ENCODE data around the gene UPF3A. TPM values are rescaled to one million over a fixed set of nuclear protein-coding genes. Genes with fewer than 3 reads are reported as not detected.

The UPF3A gene
- total RNA-seq, 3 donors from 2014 or later (not counting 1 experiment from before 2014, with no cell fraction given): 37.8 to 66.5 (median 44.7) TPM

- Mint-ChIP-seq H3K36me3 (peaks cover 14% of the 10 kb centered on the region), H3K9me3 (no peaks in the 10 kb centered on the region), H3K27me3 (ENCODE audit: low read depth in 2 of 2) (no peaks in the 10 kb centered on the region), H3K27ac (no peak overlapping the region), H3K4me3 (no peak overlapping the region), H3K4me1 (peaks cover 9 to 10% of the 10 kb centered on the region in 2 donors)
- no peak for DNase-seq
- Histone ChIP-seq H3K27me3 (ENCODE audit: control insufficient read depth, insufficient read depth, low read length) (no peaks in the 10 kb centered on the region), H3K9me3 (ENCODE audit: control insufficient read depth, insufficient read depth, low read length) (no peaks in the 10 kb centered on the region), H3K4me3 (ENCODE audit: low read length) (no peak overlapping the region), H3K36me3 (ENCODE audit: control insufficient read depth, insufficient read depth, low read length) (peaks cover 44% of the 10 kb centered on the region), H3K27ac (ENCODE audit: low read length) (no peak overlapping the region), H3K4me1 (ENCODE audit: control insufficient read depth, insufficient read depth, low read length) (no peaks in the 10 kb centered on the region)
- ATAC-seq: no peak
- intact Hi-C loops (cut with micrococcal nuclease): no loop called here
- WGBS (ENCODE audit: insufficient coverage): 96% methylated on average over 5 of the region's 5 CpGs
- TF ChIP-seq, protein P1, sequence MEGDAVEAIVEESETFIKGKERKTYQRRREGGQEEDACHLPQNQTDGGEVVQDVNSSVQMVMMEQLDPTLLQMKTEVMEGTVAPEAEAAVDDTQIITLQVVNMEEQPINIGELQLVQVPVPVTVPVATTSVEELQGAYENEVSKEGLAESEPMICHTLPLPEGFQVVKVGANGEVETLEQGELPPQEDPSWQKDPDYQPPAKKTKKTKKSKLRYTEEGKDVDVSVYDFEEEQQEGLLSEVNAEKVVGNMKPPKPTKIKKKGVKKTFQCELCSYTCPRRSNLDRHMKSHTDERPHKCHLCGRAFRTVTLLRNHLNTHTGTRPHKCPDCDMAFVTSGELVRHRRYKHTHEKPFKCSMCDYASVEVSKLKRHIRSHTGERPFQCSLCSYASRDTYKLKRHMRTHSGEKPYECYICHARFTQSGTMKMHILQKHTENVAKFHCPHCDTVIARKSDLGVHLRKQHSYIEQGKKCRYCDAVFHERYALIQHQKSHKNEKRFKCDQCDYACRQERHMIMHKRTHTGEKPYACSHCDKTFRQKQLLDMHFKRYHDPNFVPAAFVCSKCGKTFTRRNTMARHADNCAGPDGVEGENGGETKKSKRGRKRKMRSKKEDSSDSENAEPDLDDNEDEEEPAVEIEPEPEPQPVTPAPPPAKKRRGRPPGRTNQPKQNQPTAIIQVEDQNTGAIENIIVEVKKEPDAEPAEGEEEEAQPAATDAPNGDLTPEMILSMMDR (IDR thresholded peaks at IDR 0.05): no peak
Measured at GRCh38 chr13:114296902-114297301, 15.5 kb downstream of the UPF3A start.

DNA sequence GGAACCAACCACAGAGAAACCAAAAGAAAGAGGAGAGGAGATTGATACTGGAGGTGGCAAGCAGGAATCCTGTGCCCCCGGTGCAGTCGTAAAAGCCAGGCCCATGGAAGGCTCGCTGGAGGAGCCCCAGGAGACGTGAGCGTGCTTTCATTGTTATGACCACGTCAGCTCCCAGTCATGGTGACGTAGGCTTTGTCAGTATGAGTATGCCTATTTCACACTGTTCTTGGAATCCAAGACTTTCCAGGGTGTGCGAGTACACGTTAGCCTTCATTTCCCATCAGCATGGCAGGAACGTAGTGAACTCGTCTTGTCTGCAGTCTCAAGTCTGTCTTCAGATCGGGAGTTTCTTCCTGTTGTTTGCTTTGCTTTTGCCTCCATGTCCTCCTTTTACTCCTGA is 17.5 kb downstream of the UPF3A start:
- peaks cover 46% of the 10 kb centered on the region for H3K36me3 ChIP-seq (ENCODE audit: control insufficient read depth, insufficient read depth, low read length)
- TF ChIP-seq, protein P1 (IDR thresholded peaks at IDR 0.05): no peak
- H3K36me3 Mint-ChIP-seq: peaks cover 14% of the 10 kb centered on the region
- H3K27ac Mint-ChIP-seq: no peak overlapping the region
- no peaks in the 10 kb centered on the region for H3K27me3 Mint-ChIP-seq (ENCODE audit: low read depth in 2 of 2)
- 97% methylated on average over 12 of the region's 12 CpGs for WGBS (ENCODE audit: insufficient coverage)
- H3K4me3 ChIP-seq (ENCODE audit: low read length): no peak overlapping the region
- H3K27me3 ChIP-seq (ENCODE audit: control insufficient read depth, insufficient read depth, low read length): no peaks in the 10 kb centered on the region
- DNase-seq (no peak), ATAC-seq (no peak)
- H3K4me3 Mint-ChIP-seq: no peak overlapping the region
- H3K4me1 ChIP-seq (ENCODE audit: control insufficient read depth, insufficient read depth, low read length): no peaks in the 10 kb centered on the region
- no peak overlapping the region for H3K27ac ChIP-seq (ENCODE audit: low read length)
- H3K4me1 Mint-ChIP-seq: peaks cover 9 to 10% of the 10 kb centered on the region in 2 donors
- no peaks in the 10 kb centered on the region for H3K9me3 ChIP-seq (ENCODE audit: control insufficient read depth, insufficient read depth, low read length)
- intact Hi-C loops (cut with micrococcal nuclease): no loop called here
- no peaks in the 10 kb centered on the region for H3K9me3 Mint-ChIP-seq

DNA sequence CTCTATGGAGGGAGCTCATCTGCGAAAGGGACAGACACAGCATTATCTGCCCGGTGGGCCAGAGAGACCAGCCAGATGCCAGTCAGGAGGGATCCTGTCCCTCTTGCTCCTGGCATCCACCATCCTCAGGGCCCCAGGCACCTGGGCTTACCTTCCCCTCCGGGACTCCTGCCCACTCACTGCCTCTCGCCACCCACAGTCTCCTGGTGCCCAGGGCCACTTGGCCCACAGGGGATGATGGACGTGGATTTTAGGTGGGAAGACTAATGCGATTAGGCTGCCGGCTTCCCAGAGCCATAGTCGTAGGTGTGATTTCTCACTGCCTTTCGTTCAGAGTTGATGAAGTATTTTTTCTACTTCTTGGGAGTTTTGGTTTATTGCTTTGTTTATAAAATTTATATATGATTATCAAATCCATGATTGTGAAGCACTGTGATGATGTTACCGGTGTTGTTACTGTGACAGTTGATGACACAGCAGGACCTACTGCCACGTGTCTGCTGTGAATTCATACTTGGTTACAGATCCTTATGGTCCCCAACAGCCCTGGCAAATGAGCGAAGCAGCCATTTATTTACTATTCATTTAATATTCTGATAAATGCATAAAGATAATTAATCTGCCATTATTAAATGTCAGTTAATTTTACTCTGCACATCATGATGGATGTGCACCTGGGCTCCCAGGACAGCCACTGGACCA is 18.4 kb downstream of the UPF3A start:
- H3K36me3 ChIP-seq (ENCODE audit: control insufficient read depth, insufficient read depth, low read length): peaks cover 50% of the 10 kb centered on the region
- no peak for ATAC-seq

More for the DNA sequence above, 18.4 kb downstream of the UPF3A start:
- Histone ChIP-seq H3K27ac (ENCODE audit: low read length) (no peak overlapping the region), H3K9me3 (ENCODE audit: control insufficient read depth, insufficient read depth, low read length) (no peaks in the 10 kb centered on the region), H3K4me1 (ENCODE audit: control insufficient read depth, insufficient read depth, low read length) (no peaks in the 10 kb centered on the region), H3K27me3 (ENCODE audit: control insufficient read depth, insufficient read depth, low read length) (no peaks in the 10 kb centered on the region), H3K4me3 (ENCODE audit: low read length) (no peak overlapping the region)
- Mint-ChIP-seq H3K36me3 (peaks cover 14% of the 10 kb centered on the region), H3K4me3 (no peak overlapping the region), H3K4me1 (peaks cover 9 to 10% of the 10 kb centered on the region in 2 donors), H3K27me3 (ENCODE audit: low read depth in 2 of 2) (no peaks in the 10 kb centered on the region), H3K27ac (no peak overlapping the region), H3K9me3 (no peaks in the 10 kb centered on the region)
- TF ChIP-seq, protein P1 (IDR thresholded peaks at IDR 0.05): no peak
- 96% methylated on average over 11 of the region's 12 CpGs for WGBS (ENCODE audit: insufficient coverage)
- DNase-seq: no peak
- intact Hi-C loops (cut with micrococcal nuclease): no loop called here
